Esophagus mucosa (tissue), 1 donor: ENCODE measurements around the gene SPATA33. TPM values are rescaled to one million over a fixed set of nuclear protein-coding genes. Genes with fewer than 3 reads are reported as not detected.
"Not testable (repeated sequence)": the region's sequence is repeated elsewhere in the genome, so short reads cannot be mapped to it uniquely, and the experiment has no call there.

Experiments
- ATAC-seq: fragments of 200-7000 bp; cut with Tn5 transposase; one replicate; pipeline ENCODE4 v1.9.1; 2020
- total RNA-seq: library from RNA; stranded (reverse); gene quantifications from one replicate; pipeline ENCODE4 v1.2.4, GENCODE V29; 2023
- donor health status: DM: yes; HTN: yes; CAD: no.

The SPATA33 gene
- total RNA-seq, 1 donor from 2014 or later = 3.9 TPM

DNA sequence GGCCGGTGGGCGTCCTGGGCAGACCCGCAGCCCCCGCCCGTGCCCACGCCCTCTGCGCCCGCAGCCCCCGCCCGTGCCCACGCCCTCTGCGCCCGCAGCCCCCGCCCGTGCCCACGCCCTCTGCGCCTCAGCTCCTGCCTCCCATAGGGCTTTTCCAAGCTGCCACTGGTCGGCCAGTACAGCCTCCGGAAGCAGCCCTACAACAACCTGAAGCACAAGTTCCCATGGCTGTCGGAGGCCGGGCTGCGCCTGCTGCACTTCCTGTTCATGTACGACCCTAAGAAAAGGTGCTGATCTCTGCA, 37.1 kb downstream of the SPATA33 start:
- not testable (repeated sequence) for ATAC-seq

DNA sequence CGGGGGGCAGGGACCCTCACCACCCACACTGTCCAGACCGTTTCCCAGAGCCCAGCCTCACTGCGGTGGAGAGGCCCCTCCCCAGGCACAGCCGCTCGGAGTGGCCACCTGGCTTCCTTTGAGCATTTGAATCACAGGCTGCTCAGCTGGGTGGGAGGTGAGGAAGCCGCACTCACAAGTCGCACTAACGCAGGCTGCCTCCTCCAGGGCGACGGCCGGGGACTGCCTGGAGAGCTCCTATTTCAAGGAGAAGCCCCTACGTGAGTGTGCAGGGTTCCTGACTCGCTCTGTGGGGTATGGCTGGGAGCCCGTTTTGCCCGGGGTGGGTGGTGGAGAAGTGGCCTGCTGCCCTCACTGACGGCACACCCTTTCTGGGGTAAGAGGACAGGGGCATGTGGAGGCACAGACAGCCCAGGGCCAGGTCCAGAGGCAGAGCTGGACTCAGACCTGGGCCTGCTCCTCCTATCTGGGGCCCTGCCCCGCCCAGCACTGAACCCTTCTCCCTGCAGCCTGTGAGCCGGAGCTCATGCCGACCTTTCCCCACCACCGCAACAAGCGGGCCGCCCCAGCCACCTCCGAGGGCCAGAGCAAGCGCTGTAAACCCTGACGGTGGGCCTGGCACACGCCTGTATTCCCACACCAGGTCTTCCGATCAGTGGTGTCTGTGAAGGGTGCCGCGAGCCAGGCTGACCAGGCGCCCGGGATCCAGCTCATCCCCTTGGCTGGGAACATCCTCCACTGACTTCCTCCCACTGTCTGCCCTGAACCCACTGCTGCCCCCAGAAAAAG, 37.6 kb downstream of the SPATA33 start:
- no peak for ATAC-seq

DNA sequence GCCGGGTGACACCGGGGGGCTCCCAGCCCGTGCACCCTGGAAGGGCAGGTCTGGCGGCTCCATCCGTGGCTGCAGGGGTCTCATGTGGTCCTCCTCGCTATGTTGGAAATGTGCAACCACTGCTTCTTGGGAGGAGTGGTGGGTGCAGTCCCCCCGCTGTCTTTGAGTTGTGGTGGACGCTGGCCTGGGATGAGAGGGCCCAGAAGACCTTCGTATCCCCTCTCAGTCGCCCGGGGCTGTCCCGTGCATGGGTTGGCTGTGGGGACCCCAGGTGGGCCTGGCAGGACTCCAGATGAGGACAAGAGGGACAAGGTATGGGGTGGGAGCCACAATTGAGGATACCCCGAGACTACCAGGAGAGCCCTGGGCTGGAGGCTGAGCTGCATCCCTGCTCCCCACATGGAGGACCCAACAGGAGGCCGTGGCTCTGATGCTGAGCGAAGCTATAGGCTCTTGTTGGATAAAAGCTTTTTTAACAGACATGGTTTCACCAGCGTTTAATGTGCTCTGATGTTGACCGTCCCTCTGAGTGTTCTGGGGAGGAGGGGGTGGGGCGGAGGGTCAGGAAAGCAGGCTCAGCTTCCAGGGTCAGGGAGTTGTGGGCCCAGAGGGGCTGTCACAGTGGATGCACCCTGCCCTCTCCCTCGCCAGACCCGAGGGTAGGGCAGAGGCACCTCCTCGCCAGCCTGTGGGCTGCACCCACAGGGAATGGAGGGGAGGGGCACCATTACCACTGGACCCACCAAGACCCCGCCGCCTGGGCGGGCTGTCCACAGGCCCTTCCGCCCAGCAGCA, 38.4 kb downstream of the SPATA33 start:
- no peak for ATAC-seq

DNA sequence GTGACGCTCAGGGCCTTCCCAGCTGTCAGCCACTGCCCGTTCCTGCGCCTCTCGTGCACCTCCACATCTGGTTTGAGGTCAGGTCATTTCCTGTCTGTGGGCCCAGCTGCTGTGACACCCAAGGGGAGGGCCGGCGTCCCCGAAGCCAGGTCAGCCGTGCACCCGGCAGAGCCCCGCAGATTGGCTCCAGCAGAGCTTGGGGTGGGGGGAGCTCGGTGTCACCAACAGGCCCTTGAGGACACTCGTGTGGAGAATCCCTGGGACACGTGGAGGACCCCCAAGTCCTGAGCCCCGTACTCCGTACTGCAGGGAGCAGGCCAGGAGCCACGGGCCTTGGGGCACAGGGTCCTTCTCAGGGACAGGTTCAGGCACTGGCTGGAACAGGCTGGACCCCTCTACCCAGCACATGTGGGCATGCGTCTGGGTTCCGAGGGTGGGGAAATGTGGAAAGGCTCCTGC, 39.1 kb downstream of the SPATA33 start:
- no peak for ATAC-seq

DNA sequence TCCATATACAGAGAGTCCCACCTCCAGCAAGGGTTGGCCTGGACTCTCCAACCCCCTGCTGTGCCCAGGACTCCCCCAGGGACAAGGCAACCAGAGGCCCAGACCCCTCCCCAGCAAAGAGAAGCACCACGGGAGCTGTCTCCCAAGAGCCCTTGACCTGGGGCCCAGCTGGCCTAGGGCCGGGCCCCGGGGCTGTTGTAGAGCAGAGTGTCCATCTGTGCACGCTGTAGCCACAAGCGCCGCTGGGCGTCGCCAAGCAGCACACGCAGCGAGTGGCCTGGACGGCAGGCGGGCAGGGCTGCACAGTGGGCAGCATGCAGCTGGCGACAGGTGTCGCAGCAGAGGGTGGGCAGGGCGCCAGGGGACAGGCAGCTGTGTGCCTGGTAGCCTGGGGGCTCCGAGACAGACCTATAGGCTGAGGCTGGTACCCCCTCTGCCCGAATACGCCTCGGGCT, 39.6 kb downstream of the SPATA33 start:
- ATAC-seq = no peak

DNA sequence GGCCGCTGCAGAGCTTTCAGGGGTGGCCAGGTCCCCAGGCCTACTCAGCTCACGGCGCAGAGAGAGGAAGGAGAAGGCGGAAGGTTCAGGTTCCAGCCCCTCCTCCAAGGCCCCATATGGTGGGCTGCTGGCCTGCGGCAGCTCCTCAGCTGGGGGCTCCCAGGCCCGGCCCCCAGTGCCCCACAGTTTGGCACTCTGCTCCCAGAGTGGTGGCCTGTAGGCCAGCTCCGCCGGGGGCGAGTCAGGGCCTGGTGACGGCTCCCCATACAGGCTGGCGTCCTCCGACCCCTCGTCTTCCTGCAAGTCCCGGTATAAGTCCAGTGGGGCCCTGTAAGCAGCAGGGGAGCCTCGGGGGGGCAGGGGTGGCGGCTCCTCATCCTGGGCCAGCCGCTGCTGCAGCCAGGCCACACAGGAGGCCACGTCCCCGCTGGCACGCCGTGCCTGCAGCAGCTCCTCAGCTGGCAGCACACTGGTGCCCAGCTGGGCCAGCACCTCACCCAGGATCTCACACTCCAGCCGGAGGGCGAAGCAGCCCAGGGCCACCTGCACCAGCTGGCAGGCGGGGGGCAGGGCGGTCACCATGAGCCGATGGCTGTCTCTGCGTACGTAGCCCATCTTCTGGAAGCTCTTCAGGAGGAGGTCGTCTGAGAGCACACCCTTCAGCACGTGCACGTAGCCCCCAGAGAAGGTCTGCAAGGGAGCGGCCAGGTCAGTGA, 40.1 kb downstream of the SPATA33 start:
- no peak for ATAC-seq

DNA sequence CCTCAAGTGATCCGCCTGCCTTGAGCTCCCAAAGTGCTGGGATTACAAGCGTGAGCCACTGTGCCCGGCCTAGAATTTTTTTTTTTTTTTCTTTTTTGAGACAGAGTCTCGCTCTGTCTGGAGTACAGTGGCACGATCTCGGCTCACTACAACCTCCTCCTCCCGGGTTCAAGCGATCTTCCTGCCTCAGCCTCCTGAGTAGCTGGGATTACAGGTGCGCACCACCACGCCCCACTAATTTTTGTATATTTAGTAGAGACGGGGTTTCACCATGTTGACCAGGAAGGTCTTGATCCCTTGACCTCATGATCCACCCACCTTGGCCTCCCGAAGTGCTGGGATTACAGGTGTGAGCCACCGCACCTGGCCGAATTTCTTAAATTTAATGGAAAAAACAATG, 41.1 kb downstream of the SPATA33 start:
- not testable (repeated sequence) for ATAC-seq

DNA sequence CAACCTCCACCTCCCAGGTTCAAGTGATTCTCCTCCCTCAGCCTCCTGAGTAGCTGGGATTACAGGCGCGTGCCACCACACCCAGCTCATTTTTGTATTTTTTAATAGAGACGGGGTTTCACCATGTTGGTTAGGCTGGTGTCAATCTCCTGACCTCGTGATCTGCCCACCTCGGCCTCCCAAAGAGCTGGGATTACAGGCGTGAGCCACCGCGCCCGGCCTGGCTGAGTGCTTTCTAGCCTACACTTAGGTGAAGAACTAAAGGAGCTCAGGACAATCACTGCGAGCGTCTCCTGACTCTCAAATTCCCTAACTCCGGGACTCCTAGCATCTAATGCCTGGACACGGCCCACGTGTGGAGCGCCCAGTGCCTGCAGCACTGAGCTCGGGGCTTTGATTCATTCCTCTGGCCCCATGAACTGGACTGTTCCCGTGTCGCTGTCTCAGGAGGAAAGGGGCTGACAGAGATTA, 42.0 kb downstream of the SPATA33 start:
- ATAC-seq = not testable (repeated sequence)

DNA sequence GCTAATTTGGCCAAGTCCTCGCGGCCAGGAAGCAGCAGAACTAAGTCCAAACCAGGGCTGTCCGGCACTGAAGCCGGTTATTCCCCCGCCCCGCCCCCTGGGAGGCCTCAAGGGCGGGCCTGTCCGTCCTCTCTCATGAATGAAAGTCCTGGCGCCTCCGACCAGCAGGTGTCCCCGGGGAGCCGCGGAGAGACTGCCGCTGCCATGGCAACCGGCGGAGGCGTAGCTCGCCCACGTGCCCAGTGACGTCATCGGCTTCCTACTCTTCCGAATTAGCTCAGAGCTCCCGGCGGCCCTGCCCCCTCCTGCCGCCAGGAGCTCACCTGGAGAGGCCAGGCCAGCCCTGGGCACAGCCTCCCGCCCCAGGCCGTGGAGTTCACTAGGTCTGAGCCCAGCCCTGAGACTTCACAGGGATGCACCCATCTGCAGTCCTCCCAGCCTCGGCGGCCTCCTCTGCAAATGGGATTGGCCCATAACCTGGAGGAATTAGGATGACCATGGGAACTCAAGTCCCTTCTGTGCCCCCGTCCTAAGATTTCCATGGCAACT, 42.5 kb downstream of the SPATA33 start:
- ATAC-seq = peak; percentile 69

DNA sequence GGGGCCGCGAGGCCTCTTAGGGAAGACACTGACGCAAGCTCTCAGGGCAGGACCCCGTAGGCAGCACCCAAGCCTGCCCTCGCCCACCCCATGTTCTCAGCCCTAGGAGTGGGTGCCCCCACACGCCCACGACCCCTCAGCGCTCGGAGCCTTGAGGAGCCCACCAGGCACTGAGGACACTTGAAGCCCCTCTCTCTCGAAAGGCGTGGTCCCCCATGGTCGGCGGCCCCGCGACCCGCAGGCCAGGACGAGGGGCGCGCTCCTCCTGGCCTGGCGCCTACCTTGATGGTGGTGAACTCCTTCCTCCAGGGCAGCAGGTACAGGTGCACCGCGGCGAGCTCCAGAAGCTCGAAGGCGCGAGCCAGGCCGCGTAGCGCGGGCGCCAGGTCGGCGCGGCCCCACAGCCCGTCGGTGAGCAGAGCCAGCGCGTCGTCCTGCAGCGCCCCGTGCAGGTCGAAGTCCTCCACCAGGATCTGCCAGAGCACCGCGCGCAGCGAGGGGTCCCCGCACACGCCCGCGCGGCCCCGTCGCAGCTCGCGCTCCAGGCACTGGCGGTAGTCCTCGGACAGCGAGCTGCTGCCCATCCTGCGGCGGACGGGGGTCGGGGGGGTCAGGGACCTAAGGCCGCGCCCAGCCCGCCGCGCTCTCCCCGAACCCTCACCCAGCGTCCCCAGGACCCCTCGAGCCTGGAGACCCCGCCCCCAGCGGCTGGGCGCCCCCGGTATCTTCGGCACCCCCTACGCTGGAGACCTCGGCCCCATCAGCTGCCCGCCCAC, 43.2 kb downstream of the SPATA33 start:
- ATAC-seq = peak; percentile 56

DNA sequence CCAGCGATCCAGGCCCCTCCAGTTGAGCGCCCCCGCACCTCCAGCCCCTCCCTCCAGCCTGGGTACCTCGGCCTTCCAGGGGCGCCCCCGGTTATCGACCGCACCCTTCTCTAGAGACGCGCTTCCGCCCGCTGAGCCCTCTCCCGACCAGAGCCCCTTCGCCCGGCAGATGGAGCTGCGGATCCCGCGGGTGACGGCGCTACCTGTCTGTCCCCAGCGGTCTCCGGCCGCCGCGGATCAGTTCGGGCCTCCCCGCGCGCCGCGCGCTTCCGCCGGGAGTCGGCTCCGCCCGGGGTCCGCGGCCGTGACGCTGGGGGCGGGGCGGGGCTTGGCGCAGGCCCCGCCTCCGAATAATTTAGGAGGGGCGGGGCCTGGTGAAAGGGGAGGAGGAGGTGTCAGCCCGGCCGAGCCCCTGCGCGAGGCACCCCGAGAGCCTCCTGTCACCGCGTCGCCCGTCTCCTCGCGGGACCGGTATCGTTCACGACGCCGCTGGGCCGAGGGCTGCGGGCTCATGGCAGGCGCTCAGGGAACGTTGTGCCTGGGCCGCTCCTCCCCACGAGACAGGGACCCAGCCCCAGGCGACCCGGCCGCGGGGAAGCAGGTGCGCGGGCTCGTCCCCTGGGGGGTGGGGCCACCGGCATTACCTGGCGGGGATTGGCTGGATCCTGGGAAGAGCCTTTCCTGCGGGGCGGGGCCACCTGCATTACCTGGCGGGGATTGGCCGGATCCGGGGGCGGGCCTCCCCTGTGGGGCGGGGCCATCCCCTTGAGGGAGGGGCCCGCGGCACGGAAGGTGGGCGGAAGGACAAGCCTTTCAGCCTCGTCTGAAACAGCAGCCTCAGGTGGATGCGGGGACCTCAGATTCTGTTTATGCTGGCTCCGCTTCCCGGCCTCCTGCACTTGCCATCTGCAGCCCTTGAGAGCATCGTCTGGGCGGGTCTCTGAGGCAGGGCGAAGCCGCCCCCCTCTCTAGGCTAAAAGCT, 44.1 kb downstream of the SPATA33 start, which contains the start of gene SPATA2L:
Gene SPATA2L, minus strand, starts transcription at position 281 of the 982 bp plus-strand sequence. CDS start 473 bp downstream, outside the sequence.
- ATAC-seq = peak; percentile 82

DNA sequence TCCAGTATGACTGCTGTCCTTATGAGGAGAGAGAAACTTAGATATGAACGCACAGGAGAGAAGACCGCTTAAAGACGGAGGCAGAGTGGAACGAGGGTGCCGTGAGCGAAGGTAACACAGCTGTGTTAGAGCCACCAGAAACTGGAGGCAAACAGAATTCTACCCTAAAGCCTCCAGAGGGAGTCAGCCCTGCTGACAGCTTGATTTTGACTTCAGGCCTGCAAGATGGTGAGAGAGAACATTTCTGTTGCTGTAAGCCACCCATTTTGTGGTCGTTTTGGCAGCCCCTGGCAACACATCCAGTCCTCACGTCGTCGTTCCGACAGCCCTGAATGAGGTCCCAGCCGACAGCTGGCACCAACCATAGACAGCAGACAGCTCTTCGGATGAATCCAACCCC, 46.6 kb downstream of the SPATA33 start:
- no peak for ATAC-seq

DNA sequence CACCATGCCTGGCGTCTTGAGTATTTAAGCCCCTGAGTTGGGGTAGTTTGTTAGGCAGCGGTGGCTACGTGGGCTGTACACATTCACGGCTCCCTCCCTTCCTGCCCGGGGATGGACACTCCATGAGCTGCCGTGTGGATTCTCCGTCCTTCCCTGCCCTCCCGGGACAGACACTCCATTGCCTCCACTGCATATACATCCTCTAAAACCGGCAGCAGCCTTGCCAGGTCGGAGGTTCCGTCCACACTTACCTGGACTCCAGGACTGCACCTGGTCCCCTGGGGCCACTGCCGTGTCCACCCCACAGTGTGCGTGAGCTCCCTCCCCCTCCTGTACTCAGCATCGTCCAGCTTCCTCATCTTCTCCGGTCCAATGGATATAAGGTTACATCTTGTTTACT, 47.4 kb downstream of the SPATA33 start:
- ATAC-seq = no peak

DNA sequence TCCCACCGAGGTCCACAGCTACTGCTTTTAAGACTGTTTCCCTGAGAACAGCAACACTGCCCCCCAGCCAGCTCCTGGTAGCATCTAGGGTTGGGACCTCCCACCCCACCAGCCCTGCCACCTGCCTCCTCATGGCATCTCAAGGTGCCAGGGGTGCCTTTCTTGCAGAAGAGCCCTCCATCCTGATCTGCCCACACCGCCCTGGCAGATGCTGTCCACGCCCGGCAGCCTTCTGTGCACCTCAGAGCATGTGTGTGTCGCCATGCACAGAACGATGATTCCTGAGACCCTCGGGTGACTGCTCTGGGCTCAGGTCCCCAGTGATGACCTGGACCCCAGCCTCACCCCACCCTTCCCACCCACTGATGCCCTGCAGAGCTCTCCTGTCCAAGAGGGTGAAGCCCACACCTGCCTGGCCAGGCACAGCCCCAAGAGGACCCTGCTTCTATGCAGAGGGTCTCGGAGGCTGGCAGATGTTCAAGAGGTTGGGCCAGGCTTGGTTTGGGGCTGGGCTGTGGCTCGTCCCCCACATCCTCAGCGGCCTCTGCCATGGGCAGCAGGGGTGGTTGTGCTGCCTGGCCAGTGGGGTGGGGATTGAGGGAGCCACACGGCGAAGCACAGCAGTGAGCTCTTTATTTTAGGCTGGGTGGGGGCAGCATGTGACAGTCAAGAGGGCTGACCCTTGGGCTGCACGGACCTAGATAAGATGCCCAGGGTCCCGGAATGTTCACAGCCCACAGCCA, 49.1 kb downstream of the SPATA33 start:
- no peak for ATAC-seq

DNA sequence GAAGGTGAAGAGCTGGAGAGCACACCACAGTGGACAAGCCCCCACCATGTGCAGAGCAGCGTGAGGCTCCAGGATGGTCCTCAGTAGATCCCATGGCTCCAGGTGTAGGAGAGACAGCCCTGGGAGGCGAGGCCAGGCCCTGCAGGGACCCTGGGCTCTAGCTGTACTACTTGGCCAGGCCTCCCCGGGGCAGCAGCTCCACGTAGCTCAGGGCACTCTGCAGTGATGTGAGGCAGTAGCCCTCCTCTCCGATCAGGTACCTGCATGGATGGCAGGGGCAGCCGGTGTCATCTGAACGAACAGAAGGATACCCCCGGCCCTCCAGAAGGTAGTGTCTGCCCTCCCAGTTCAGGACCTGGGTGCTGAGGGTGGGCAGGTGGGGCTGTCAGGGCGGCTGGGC, 50.1 kb downstream of the SPATA33 start:
- no peak for ATAC-seq

DNA sequence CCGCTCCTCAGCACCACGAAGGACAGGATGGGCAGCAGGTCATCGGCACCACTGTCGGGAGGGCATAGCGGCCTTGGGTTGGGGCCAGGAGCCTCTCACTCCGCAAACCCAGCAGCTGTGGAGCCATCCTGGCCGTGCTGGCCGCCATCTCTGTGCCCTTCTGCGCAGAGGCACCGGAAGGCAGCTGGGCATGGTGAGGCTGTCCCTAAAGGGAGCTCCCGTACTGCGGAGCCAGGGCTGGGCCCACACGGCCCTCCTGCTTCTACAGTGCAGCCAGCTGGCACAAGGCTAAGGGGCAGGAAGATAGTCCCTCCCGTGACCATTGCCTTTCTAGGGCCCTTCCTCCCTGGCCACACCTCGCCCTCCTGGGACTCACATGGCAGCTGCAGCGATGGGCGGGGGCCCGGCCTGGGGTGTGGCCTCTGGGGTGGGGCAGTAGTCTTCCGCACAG, 50.9 kb downstream of the SPATA33 start:
- no peak for ATAC-seq

DNA sequence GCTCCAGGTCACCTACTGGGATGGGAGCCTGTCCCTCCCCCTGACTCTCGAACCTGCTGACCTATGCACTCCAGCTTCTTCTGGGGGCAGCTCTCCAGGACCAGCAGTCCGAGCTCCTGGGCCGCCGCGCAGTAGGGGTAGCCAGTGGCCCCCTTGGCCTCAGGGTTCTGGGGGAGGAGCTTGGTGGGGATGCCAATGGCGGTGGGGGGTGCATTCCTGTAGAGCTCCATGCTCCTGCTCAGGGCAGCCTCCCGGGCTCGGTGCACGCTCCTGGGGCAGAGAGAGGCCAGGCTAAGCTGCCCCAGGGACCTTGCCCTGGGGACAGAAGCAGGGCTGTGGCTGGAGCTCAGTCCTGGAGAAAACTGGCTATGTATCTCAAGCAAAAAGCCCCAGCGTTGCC, 51.5 kb downstream of the SPATA33 start:
- ATAC-seq = no peak

DNA sequence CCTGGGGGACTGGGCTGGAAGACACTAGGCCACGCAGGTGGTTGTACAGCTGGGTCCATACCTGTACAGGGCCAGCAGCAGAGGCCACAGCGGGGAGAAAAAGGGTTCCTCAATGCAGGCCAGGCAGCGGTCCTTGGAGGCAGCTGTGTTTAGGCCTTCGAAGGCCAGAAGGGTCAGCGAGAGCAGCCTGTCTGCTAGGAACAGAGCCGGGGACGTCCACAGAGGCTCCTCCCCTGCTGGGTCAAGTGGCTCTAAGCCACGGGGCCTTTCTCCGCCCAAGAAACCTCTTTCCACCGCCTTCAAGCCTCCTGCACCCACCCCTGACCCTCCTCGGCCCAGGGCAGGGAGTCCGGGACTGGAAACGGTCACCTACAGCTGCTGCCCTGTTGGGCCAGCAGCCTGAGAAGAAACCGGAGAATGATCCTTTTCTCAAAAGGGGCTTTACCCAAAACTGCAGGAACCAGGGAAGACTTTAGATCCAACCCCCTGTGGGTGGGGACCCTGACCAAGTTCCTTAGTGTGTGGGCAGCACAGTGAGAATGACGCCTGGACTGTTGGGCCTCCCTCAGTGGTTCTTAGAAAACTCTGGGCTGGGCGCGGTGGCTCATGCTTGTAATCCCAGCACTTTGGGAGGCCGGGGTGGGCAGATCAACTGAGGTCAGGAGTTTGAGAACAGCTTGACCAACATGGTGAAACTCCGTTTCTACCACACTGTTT, 52.2 kb downstream of the SPATA33 start:
- no peak for ATAC-seq
